ENCODE data around the gene MICAL2.

MICAL2 gene

GRCh38 chr11:12272821-12273617 lies 162.6 kb downstream of the MICAL2 start:
- no peak overlapping the region for H3K27ac ChIP-seq
- TF ChIP-seq CTCF (conservative IDR thresholded peaks at IDR 0.05): no peak

- TF ChIP-seq CTCF (conservative IDR thresholded peaks at IDR 0.05): no peak
- no peak overlapping the region for H3K27ac ChIP-seq
Measured at GRCh38 chr11:12273618-12273995, 163.2 kb downstream of the MICAL2 start.

GRCh38 chr11:12274056-12274455 lies 163.7 kb downstream of the MICAL2 start:
- no peak for TF ChIP-seq CTCF (conservative IDR thresholded peaks at IDR 0.05)
- H3K27ac ChIP-seq: no peak overlapping the region

- H3K27ac ChIP-seq: no peak overlapping the region
- TF ChIP-seq CTCF (conservative IDR thresholded peaks at IDR 0.05): no peak
Measured at GRCh38 chr11:12274558-12275197, 164.3 kb downstream of the MICAL2 start.

GRCh38 chr11:12275818-12276217 lies 165.4 kb downstream of the MICAL2 start:
- no peak overlapping the region for H3K27ac ChIP-seq
- TF ChIP-seq CTCF (conservative IDR thresholded peaks at IDR 0.05): no peak

GRCh38 chr11:12276356-12276755 lies 166.0 kb downstream of the MICAL2 start:
- TF ChIP-seq CTCF (conservative IDR thresholded peaks at IDR 0.05): no peak
- H3K27ac ChIP-seq: no peak overlapping the region

- TF ChIP-seq CTCF (conservative IDR thresholded peaks at IDR 0.05): no peak
- H3K27ac ChIP-seq: no peak overlapping the region
Measured at GRCh38 chr11:12276831-12277475, 166.6 kb downstream of the MICAL2 start.

Measured in VCaP (cell line).